ENCODE data around the gene LYL1. TPM values are rescaled to one million over a fixed set of nuclear protein-coding genes. Genes with fewer than 3 reads are reported as not detected.

Gene LYL1
- total and polyA plus RNA-seq, 9 of the 15 experiments (the other 6 are each of a cell fraction or from before 2014, with no cell fraction given), result 1.3 to 266 (median 34.0) TPM

- no peak for TF ChIP-seq ZSCAN32 (CRISPR knock-in tag; IDR thresholded peaks at IDR 0.05)
- peak; percentile 31; the same call in 1 of the 2 replicates for TF ChIP-seq ETV1 (tag; conservative IDR thresholded peaks at IDR 0.05; ENCODE audit: low read depth)
- peak; percentile 24; the same call in 1 of the 2 replicates for TF ChIP-seq ATF4 (CRISPR knock-in tag; IDR thresholded peaks at IDR 0.05)
- TF ChIP-seq, protein P1, sequence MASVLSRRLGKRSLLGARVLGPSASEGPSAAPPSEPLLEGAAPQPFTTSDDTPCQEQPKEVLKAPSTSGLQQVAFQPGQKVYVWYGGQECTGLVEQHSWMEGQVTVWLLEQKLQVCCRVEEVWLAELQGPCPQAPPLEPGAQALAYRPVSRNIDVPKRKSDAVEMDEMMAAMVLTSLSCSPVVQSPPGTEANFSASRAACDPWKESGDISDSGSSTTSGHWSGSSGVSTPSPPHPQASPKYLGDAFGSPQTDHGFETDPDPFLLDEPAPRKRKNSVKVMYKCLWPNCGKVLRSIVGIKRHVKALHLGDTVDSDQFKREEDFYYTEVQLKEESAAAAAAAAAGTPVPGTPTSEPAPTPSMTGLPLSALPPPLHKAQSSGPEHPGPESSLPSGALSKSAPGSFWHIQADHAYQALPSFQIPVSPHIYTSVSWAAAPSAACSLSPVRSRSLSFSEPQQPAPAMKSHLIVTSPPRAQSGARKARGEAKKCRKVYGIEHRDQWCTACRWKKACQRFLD (CRISPR knock-in tag; IDR thresholded peaks at IDR 0.05), result peak; percentile 98
- peak; percentile 86 to 93 for TF ChIP-seq TRIM24 (IDR thresholded peaks at IDR 0.05)
- TF ChIP-seq ZNF263 (CRISPR knock-in tag; IDR thresholded peaks at IDR 0.05; ENCODE audit: borderline replicate concordance), result peak; percentile 54; the same call in 1 of the 2 replicates
- peak; percentile 74; the same call in 1 of the 2 replicates for TF ChIP-seq ZNF583 (CRISPR knock-in tag; IDR thresholded peaks at IDR 0.05)
- peak; percentile 79 for TF ChIP-seq KHSRP (IDR thresholded peaks at IDR 0.05)
- peak; percentile 47; the same call in 1 of the 2 replicates for TF ChIP-seq ARID3A (IDR thresholded peaks at IDR 0.05; ENCODE audit: borderline replicate concordance, low read depth, low read length)
- TF ChIP-seq ZBTB40 (IDR thresholded peaks at IDR 0.05), result no peak
- no peak for TF ChIP-seq ZBTB40 (CRISPR knock-in tag; IDR thresholded peaks at IDR 0.05)
- TF ChIP-seq SRF (CRISPR knock-in tag; IDR thresholded peaks at IDR 0.05), result no peak; a peak in 1 of 4 replicates
- peak; percentile 40 for TF ChIP-seq RBBP5 (IDR thresholded peaks at IDR 0.05; ENCODE audit: borderline replicate concordance, insufficient read depth, low read length, poor library complexity, severe bottlenecking)
Observed at GRCh38 chr19:13069415-13070359, 33.0 kb downstream of the LYL1 start (continued).

Data from K562 (cell line).